GM12875 (cell line): ENCODE results near the gene MAD2L2.
A peak's percentile ranks its signal among the peaks of the same experiment; 100 is the strongest.

Source experiments
- H3K4me3 ChIP-seq: one replicate; pipeline ENCODE4 v1.5.1; 2011; ENCODE audit warnings: low read depth, low read length, control low read depth
- TF ChIP-seq, protein P1 (sequence below): IDR thresholded peaks from 2 replicates; pipeline ENCODE4 v1.5.1; 2011; ENCODE audit warnings: low read depth, mild to moderate bottlenecking, control low read depth, inconsistent platforms, low read length, moderate library complexity, borderline replicate concordance; ENCODE audit not compliant: insufficient read depth

MAD2L2 gene

DNA sequence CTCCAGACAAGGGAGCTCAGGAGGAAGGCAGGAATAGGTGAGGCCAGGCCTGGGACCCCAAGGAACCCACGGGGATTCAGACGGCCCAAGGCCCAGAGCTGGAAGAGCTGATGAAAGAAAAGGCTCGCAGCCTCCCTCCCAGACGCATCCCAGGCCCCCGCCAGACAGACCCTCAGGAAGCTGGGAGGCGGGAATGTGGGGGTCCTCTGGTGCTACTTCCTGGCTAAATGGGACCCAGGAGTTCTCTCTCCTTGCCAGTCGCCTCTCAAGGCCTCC, 27.1 kb downstream of the MAD2L2 start:
- H3K4me3 ChIP-seq: no peak overlapping the region
- TF ChIP-seq, protein P1, sequence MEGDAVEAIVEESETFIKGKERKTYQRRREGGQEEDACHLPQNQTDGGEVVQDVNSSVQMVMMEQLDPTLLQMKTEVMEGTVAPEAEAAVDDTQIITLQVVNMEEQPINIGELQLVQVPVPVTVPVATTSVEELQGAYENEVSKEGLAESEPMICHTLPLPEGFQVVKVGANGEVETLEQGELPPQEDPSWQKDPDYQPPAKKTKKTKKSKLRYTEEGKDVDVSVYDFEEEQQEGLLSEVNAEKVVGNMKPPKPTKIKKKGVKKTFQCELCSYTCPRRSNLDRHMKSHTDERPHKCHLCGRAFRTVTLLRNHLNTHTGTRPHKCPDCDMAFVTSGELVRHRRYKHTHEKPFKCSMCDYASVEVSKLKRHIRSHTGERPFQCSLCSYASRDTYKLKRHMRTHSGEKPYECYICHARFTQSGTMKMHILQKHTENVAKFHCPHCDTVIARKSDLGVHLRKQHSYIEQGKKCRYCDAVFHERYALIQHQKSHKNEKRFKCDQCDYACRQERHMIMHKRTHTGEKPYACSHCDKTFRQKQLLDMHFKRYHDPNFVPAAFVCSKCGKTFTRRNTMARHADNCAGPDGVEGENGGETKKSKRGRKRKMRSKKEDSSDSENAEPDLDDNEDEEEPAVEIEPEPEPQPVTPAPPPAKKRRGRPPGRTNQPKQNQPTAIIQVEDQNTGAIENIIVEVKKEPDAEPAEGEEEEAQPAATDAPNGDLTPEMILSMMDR: no peak

DNA sequence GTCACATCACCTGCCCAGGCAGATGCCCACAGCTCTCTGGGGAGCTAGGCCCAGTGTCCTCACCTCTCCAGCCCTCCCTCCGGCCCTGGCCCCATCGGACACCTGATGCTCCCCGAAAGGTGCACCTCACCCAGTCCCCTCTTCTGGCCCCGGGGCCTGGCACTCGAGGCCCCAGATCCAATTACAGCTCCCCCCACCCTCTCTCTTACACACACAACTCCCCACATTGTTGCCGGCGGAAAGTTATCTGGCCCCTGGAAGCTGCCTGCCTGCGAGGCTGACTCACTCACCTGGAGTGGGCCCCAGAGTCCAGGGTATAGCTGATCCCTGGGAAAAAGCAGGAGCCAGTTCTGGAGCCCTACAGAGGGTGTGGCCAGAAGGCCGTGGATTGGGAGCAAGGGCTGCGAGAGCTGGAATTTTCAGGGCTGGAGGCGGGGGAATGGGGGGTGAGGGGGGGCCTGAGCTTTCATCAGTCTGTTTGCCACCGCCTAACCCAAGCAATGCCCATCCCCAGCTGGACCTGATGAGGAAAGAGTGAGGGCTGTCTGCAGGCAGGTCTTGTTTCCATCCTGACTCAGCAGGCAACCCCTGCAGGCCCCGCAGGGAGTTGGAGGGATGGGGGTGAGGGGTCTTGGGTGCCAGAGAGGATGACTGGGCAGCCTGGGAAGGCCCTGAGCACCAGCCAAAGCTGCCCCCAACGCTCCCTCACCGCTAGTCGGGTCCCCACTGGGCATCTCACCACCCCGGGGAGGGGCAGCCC, 27.7 kb downstream of the MAD2L2 start:
- no peak overlapping the region for H3K4me3 ChIP-seq
- TF ChIP-seq, protein P1: no peak

DNA sequence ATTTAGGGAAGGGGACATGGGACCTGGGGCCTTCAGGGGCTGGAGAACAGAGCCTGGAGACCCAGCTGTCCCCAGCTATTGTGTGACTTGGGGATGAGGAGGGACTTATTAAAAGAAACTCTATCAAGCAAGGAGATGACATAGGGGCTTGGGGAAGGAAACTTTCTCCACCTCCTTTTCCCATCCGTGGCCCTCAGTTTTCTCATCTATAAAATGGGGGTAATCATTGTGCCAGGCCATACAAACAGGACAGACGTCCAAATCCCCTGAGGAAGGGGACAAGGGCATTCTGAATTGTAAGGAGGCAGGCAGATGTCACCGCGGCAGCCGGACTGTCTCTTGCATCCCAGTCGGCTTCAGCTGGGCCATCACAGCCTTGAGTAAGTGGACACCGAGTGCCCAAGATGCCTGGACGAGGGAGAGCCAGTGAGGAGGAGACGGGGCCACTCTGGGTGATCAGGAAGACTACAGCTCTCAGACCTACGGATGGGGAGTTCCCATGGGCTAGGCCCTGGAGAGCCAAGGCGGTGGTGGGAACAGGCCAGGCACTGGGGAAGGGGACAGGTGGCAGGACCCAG, 28.7 kb downstream of the MAD2L2 start:
- H3K4me3 ChIP-seq: no peak overlapping the region

DNA sequence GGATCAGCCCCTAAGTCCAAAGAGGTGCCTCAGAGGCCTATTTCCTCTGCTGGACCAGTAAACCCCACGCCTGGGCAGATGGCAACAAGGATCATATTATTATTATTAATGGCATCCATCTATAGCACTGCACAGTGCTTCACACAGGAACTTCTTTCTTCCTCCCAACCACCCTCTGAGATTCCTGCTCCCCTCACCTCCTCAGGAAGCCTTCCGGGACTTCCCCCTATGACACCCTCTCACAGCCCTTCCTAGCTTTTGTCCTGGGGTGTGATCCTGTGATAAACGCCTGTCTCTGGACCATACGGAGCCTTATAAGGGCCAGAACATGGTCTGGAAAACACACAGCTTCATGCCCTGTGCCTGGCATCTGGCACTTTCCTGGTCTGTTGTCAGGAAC, 29.9 kb downstream of the MAD2L2 start:
- H3K4me3 ChIP-seq: no peak overlapping the region
- TF ChIP-seq, protein P1: no peak

More for the DNA sequence above, 28.7 kb downstream of the MAD2L2 start:
- TF ChIP-seq, protein P1: no peak

DNA sequence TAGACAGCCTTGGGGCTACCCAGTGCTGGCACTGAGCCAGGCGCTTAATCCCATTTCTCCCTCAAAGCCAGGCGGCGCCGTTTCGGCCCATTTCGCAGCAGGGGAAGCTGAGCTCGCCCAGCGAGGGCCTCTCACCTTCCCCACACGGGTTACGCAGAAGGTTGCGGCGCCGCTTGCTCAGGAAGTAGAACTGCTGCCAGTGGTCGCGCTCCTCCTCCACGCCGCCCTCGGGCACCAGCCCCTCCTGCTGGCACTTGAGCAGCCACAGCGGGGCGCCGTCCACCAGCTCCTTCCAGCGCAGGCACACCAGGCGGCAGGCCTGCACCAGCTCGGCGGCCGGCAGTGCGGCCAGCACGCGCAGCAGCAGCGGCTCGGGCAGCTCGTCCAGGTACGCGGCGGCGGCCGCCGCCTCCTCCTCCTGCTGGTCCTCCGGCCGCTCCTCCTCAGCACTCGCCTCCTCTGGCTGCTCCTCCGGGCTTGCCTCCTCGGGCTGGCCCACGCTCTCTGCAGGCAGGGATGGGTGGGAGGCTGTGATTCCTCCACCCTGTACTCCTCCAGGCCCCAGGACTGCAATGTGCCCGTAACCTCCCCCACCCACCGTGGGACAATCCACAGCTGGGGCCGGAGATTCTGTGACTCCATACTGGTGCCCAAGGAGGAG, 30.5 kb downstream of the MAD2L2 start:
- H3K4me3 ChIP-seq: no peak overlapping the region
- TF ChIP-seq, protein P1: peak; percentile 80

DNA sequence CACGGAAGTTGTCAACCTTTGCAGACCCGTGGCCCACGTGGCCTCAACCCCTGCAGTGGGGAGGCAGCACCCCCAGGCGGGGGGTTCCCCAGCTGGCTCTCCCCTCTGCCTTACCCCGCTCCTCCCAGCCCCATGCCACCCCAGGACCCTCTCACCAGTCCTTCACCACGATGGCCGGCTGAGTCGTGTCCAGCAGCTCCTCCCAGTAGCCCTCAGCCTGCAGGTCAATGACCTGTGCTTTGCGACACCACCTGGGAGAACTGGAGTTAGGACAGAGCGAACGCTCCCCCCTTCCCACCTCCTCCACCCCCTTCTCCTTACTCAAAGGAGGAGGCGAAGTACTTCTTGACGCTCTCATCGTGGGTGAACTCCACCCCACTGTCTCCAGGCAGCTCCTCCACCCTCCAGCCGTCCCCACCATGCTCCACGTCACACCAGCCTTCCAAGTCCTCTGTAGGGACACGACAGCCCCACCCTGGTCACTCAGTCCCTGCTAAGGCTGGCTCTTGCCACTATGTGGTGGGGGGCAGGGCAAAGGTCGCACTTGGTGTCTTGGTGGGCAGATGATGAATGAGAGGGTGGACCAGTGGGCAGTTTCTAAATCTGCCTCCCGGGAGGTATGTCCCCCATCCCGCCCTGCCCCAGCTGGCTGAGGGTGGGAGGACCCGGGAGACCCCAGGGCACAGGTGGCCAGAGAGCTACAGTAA, 31.2 kb downstream of the MAD2L2 start:
- no peak overlapping the region for H3K4me3 ChIP-seq
- TF ChIP-seq, protein P1: no peak

DNA sequence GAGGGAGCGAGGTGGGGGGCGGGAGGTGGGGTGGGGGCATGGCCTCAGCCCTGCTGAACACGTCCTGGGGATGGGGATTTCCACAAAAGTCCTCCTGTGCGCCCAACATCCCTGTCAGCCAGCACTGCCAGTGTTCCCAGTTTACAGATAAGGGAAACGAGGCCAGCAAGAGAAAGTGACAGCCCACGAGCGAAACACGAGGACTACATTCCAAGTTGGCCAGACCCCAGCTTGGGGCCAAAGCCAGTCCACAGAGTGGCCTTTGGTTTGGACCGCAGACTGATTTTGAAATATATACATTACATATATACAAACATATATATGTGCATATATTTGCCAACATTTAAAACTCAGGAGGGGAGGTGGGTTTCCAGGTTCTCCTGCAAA, 31.7 kb downstream of the MAD2L2 start:
- TF ChIP-seq, protein P1: no peak
- H3K4me3 ChIP-seq: no peak overlapping the region
